ENCODE results near the gene VTCN1. TPM values are rescaled to one million over a fixed set of nuclear protein-coding genes. Genes with fewer than 3 reads are reported as not detected.
"Not testable (repeated sequence)": the region's sequence is repeated elsewhere in the genome, so short reads cannot be mapped to it uniquely, and the experiment has no call there.

The VTCN1 gene
- total RNA-seq, 1 donor from 2014 or later = not detected

DNA sequence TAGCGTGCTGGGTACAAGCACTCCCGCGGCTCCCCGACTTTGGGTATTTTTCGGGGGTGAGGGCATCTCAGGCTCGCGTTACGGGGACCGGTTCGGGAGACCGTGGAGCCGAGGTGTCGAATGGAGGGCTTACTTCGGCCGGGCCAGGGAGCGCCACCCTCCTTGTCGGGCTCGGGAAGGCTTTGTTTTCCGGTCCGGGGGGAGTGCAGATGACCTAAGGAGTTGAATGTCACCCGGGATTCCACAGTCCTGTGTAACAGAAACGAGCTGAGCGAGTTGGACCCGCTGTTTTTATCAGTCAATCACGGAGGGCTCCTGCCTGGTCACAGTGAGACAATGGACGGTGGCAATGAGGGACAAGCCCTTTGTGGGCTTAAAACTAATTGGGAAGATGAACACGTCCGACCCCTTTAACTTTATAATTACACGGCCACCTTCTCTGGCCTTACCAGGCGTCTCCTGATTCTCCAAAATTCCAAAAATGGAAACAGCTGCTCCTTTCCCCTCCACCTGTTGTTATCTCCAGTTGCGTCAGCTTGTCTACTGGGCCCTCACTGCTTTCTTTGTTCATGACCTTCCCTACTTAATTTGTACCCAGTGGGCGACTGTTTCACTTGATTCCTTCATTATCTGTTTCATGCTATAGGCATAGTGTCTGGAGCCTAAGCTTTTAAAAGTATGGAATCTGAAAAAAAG is 88.2 kb downstream of the VTCN1 start:
- Histone ChIP-seq H3K4me3 (peak overlapping the region; percentile 80), H3K36me3 (peaks cover 5% of the 10 kb centered on the region), H3K9me3 (replicated peaks) (no peaks in the 10 kb centered on the region), H3K27ac (replicated peaks) (peak overlapping the region; percentile 95), H3K4me1 (peaks cover 43% of the 10 kb centered on the region), H3K27me3 (ENCODE audit: low read depth) (no peaks in the 10 kb centered on the region)
- DNase-seq = no peak
- TF ChIP-seq, protein P1, sequence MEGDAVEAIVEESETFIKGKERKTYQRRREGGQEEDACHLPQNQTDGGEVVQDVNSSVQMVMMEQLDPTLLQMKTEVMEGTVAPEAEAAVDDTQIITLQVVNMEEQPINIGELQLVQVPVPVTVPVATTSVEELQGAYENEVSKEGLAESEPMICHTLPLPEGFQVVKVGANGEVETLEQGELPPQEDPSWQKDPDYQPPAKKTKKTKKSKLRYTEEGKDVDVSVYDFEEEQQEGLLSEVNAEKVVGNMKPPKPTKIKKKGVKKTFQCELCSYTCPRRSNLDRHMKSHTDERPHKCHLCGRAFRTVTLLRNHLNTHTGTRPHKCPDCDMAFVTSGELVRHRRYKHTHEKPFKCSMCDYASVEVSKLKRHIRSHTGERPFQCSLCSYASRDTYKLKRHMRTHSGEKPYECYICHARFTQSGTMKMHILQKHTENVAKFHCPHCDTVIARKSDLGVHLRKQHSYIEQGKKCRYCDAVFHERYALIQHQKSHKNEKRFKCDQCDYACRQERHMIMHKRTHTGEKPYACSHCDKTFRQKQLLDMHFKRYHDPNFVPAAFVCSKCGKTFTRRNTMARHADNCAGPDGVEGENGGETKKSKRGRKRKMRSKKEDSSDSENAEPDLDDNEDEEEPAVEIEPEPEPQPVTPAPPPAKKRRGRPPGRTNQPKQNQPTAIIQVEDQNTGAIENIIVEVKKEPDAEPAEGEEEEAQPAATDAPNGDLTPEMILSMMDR (IDR thresholded peaks at IDR 0.05; ENCODE audit: borderline replicate concordance) = no peak
- intact Hi-C loops (cut with micrococcal nuclease) = no loop called here

DNA sequence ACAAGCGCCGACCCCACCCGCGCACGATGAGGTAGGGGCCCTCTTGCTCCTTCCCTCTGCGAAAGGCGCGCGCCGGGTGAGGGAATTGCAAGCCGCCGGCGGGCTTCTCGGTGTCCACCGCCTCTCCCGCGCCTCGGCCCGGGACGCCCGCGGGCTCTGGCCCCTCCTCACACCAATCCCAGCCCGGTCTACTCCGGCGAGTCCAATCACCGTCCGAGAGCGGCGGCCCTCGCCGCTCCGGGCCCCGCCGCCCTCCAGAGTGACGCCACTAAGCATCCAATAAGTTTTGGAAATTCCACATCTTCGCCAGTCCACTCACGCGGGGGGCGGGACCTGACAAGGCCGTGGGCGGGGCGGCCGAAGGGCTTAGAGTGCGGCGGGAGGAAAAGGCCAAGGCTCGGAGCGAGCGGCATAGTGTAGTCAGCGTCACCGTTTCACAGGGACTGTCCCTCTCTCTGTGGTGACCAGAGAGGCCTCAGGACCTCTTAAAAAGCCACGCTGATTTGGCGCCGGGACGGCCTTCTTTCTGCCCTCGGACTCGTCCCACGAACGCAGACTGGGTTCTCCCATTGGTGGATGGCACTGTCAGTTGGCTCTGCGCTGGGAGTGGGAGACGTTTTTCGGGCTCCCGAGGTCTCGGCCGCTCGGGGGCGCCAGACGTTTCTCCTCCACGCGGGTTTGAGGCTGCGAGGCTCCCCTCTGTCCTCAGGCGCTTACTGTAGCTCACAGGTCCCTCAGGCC is 89.0 kb downstream of the VTCN1 start, which contains the start of gene TRIM45:
TSS of gene TRIM45 (minus strand) at position 161 of the 741 bp plus-strand sequence. CDS start 548 bp downstream, outside the sequence.
- Histone ChIP-seq H3K36me3 (peaks cover 8% of the 10 kb centered on the region), H3K4me3 (peak within 1 kb of the TSS; percentile 80), H3K27me3 (ENCODE audit: low read depth) (no peaks in the 10 kb centered on the region), H3K27ac (replicated peaks) (peak within 1 kb of the TSS; percentile 95), H3K9me3 (replicated peaks) (no peaks in the 10 kb centered on the region), H3K4me1 (peaks cover 48% of the 10 kb centered on the region)
- DNase-seq = peak; percentile 97
- intact Hi-C loops (cut with micrococcal nuclease) = no loop called here
- TF ChIP-seq, protein P1 (IDR thresholded peaks at IDR 0.05; ENCODE audit: borderline replicate concordance) = peak; percentile 85

DNA sequence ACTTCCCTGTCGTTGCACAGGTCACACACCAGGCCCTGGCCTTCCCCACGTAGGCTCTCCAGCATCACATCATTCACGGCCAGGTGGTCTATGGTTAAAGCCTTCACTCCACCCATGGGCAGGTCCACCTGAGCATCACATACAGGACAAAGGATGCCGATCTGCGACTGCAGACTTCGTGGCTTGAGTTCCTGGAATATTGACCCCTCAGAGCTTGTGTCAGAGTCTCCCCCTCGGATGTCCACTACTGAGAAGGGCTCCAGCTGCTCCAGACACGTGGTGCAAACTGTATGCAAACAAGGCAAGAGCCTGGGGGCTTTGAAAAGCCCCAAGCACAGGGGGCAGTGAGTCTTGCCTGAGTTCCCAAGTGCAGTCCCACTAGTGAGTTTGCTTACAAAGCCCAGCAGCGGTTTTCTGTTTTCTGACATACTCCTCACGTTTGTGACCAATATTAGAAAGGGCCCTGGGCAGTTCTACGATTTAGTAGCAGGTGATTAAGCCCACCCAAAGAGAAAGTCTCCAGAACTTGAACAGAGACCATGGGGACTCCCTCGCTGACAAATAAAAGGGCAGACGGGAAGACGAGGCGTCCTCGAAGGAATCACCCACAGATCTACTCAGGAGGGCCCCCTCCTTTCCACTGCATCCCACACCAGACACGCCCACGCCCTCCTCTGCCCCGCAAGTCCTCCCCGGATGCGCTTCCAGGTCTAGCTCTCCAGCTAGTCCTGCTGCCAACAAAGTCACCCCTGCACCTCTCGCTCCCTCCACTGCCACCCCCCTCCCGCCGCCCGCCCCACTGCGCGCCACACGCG is 89.7 kb downstream of the VTCN1 start:
- peaks cover 52% of the 10 kb centered on the region for H3K4me1 ChIP-seq
- intact Hi-C loops (cut with micrococcal nuclease) = no loop called here
- no peak for DNase-seq
- TF ChIP-seq, protein P1 (IDR thresholded peaks at IDR 0.05; ENCODE audit: borderline replicate concordance) = no peak
- H3K9me3 ChIP-seq (replicated peaks) = no peaks in the 10 kb centered on the region
- peak overlapping the region; percentile 95 for H3K27ac ChIP-seq (replicated peaks)
- H3K27me3 ChIP-seq (ENCODE audit: low read depth) = no peaks in the 10 kb centered on the region
- peaks cover 16% of the 10 kb centered on the region for H3K36me3 ChIP-seq
- peak overlapping the region; percentile 80 for H3K4me3 ChIP-seq

DNA sequence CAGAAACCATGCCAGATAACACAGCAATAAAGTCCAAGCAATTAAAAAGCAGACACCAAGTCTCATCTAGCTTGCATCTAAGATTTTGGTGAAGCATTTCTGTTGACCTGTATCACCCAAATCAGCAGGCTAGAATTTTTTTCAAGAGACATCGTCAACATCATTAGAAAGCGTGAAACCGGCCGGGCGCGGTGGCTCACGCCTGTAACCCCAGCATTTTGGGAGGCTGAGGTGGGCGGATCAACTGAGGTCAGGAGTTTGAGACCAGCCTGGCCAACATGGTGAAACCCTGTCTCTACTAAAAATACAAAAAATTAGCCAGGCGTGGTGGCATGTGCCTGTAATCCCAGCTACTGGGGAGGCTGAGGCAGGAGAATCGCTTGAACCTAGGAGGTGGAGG is 91.6 kb downstream of the VTCN1 start:
- DNase-seq; H3K27me3 ChIP-seq (ENCODE audit: low read depth); H3K4me3 ChIP-seq; intact Hi-C loops (cut with micrococcal nuclease); H3K9me3 ChIP-seq (replicated peaks): not testable (repeated sequence)
- peaks cover 34% of the 10 kb centered on the region for H3K36me3 ChIP-seq
- H3K4me1 ChIP-seq = peaks cover 52% of the 10 kb centered on the region
- H3K27ac ChIP-seq (replicated peaks) = peak overlapping the region; percentile 60

DNA sequence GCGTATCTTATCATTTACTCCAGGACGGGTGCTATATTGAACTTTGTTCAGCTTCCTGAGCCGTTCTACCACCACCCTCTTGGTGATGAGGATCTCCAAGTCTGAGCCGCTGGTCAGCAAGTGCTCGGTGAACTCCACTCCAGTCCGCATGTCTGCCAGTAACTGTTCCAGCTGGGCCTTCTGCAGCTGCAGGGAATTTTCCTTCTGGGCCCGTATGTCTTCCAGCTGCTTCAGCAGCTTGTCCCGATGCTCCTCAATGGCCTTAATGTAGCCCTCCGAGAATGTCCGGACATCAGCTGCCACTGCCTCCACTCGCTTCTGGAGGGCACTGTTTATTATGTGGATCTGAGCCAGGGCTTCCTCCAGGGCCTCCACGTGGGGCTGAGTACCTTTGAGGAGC is 92.6 kb downstream of the VTCN1 start:
- H3K4me1 ChIP-seq = peaks cover 52% of the 10 kb centered on the region
- intact Hi-C loops (cut with micrococcal nuclease) = no loop called here

More for the DNA sequence above, 92.6 kb downstream of the VTCN1 start:
- Histone ChIP-seq H3K4me3 (no peak overlapping the region), H3K27me3 (ENCODE audit: low read depth) (no peaks in the 10 kb centered on the region), H3K36me3 (peaks cover 44% of the 10 kb centered on the region), H3K9me3 (replicated peaks) (no peaks in the 10 kb centered on the region), H3K27ac (replicated peaks) (peak overlapping the region; percentile 60)
- TF ChIP-seq, protein P1 (IDR thresholded peaks at IDR 0.05; ENCODE audit: borderline replicate concordance) = no peak
- no peak for DNase-seq

Measured in left ventricle myocardium inferior (tissue), 1 donor.